Measurements from ENCODE around the gene MDN1.
"Not testable (repeated sequence)": the region's sequence is repeated elsewhere in the genome, so short reads cannot be mapped to it uniquely, and the experiment has no call there.

The MDN1 gene

DNA sequence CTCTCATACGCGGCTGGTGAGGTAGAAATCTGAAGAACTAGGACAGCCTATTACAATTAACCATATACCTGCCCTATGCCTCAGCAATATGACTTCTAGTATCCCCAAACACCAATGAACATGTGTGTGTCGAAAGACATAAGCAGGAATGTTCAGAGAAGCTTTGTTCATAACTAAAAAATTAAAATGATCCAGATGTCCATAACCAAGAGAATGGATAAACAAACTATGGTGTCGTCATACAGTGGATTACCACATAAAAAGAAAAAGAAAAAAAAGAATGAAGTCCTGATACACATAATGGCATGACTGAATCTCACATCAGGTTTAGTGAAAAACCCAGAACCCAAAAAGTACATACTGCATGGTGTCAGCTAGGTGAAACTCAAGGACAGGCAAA, 73.9 kb downstream of the MDN1 start:
- TF ChIP-seq BHLHE40 (IDR thresholded peaks at IDR 0.05; ENCODE audit: borderline replicate concordance) (no peak), FOXA1 (IDR thresholded peaks at IDR 0.05) (no peak), L3MBTL2 (conservative IDR thresholded peaks at IDR 0.05) (no peak), ZNF384 (IDR thresholded peaks at IDR 0.05) (no peak), SP1 (IDR thresholded peaks at IDR 0.05) (no peak), ELF4 (IDR thresholded peaks at IDR 0.05) (no peak)
- POLR2A ChIA-PET = no interaction called here
- CTCF ChIA-PET = no interaction called here
- no peak for DNase-seq (ENCODE audit: extremely low spot score)

DNA sequence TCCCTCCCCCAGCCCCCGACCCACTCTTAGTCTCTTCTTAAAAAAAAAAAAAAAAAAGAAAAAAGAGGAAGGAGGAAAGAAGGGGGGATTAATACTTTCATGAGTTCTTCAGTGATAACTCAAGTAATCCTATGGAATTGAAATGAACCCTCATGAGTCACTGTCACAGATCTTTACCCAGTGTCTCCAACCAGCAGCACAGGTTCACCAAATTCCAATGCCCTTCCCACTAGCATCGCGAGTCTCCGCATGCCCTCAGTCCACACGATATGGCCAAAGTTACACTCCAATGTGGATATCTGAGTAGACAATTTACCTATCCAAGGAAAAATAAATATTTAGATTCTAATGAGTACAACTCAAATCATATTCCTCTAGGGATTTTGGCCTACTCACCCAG, 74.5 kb downstream of the MDN1 start:
- TF ChIP-seq LEF1 (IDR thresholded peaks at IDR 0.05; ENCODE audit: borderline replicate concordance) (no peak), ELF4 (IDR thresholded peaks at IDR 0.05) (no peak), FOXA1 (IDR thresholded peaks at IDR 0.05) (no peak), ARNT (IDR thresholded peaks at IDR 0.05) (no peak), TARDBP (IDR thresholded peaks at IDR 0.05) (no peak), BHLHE40 (IDR thresholded peaks at IDR 0.05; ENCODE audit: borderline replicate concordance) (no peak), NFRKB (IDR thresholded peaks at IDR 0.05) (no peak)
- ChIA-PET POLR2A (no interaction called here), CTCF (no interaction called here)
- no peak for DNase-seq (ENCODE audit: extremely low spot score)

DNA sequence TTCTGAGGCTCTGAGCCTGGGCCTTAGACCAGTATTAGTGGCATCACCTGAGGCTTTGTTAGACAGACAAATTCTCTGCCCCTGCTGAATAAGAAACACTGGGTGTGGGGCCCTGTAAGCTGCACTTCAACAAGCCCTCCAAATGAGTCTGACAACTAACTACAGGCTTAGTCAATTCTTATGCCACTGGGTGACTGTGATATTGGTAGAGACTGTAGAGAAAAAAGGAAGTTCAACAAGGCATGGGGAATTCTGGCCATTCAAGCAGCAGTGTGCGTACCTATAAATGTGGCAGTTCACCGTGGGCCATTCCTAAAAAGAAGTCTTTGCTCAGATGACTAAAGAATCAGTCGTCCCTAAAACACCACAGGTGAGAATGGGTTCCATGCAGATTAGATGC, 82.7 kb downstream of the MDN1 start:
- TF ChIP-seq SP1 (IDR thresholded peaks at IDR 0.05) (no peak), BHLHE40 (IDR thresholded peaks at IDR 0.05; ENCODE audit: borderline replicate concordance) (no peak), ARNT (IDR thresholded peaks at IDR 0.05) (no peak), NFRKB (IDR thresholded peaks at IDR 0.05) (no peak), CTBP1 (IDR thresholded peaks at IDR 0.05; ENCODE audit: borderline replicate concordance) (no peak), SUZ12 (IDR thresholded peaks at IDR 0.05) (no peak), HDGF (IDR thresholded peaks at IDR 0.05; ENCODE audit: borderline replicate concordance) (no peak), TARDBP (IDR thresholded peaks at IDR 0.05) (no peak), FOXM1 (IDR thresholded peaks at IDR 0.05; ENCODE audit: borderline replicate concordance) (no peak), LEF1 (IDR thresholded peaks at IDR 0.05; ENCODE audit: borderline replicate concordance) (no peak), FOXA1 (IDR thresholded peaks at IDR 0.05) (no peak), L3MBTL2 (conservative IDR thresholded peaks at IDR 0.05) (no peak), FOXK2 (IDR thresholded peaks at IDR 0.05) (no peak), ELF4 (IDR thresholded peaks at IDR 0.05) (no peak)
- TF ChIP-seq, protein P1, sequence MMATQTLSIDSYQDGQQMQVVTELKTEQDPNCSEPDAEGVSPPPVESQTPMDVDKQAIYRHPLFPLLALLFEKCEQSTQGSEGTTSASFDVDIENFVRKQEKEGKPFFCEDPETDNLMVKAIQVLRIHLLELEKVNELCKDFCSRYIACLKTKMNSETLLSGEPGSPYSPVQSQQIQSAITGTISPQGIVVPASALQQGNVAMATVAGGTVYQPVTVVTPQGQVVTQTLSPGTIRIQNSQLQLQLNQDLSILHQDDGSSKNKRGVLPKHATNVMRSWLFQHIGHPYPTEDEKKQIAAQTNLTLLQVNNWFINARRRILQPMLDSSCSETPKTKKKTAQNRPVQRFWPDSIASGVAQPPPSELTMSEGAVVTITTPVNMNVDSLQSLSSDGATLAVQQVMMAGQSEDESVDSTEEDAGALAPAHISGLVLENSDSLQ (IDR thresholded peaks at IDR 0.05) = no peak
- ChIA-PET POLR2A (no interaction called here), CTCF (no interaction called here)
- no peak for DNase-seq (ENCODE audit: extremely low spot score)

DNA sequence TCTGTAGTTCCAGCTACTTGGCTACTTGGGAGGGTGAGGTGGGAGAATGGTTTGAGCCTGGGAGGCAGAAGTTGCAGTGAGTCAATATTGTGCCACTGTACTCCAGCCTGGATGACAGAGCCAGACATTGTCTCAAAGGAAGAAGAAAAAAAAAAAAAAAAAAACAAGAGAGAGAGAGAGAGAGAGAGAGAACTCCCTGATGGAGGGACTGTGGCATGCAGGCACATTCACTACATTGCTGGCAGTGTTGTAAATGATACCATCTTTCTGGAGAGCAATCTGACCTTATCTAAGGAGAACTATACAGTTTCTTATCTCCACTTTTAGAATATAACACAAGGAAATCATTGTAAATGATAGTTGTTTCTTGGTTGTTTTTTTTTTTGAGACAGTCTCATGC, 85.1 kb downstream of the MDN1 start:
- DNase-seq (ENCODE audit: extremely low spot score) = no peak
- TF ChIP-seq FOXM1 (IDR thresholded peaks at IDR 0.05; ENCODE audit: borderline replicate concordance) (no peak), CTBP1 (IDR thresholded peaks at IDR 0.05; ENCODE audit: borderline replicate concordance) (no peak), ELF4 (IDR thresholded peaks at IDR 0.05) (no peak), BHLHE40 (IDR thresholded peaks at IDR 0.05; ENCODE audit: borderline replicate concordance) (no peak), ZNF384 (IDR thresholded peaks at IDR 0.05) (no peak), TARDBP (IDR thresholded peaks at IDR 0.05) (no peak), L3MBTL2 (conservative IDR thresholded peaks at IDR 0.05) (no peak), SP1 (IDR thresholded peaks at IDR 0.05) (no peak), FOXK2 (IDR thresholded peaks at IDR 0.05) (no peak), ARNT (IDR thresholded peaks at IDR 0.05) (no peak), SUZ12 (IDR thresholded peaks at IDR 0.05) (no peak), NFRKB (IDR thresholded peaks at IDR 0.05) (no peak), LEF1 (IDR thresholded peaks at IDR 0.05; ENCODE audit: borderline replicate concordance) (no peak), HDGF (IDR thresholded peaks at IDR 0.05; ENCODE audit: borderline replicate concordance) (no peak), FOXA1 (IDR thresholded peaks at IDR 0.05) (no peak)
- TF ChIP-seq, protein P1 (IDR thresholded peaks at IDR 0.05) = no peak
- POLR2A ChIA-PET = no interaction called here
- CTCF ChIA-PET = no interaction called here

DNA sequence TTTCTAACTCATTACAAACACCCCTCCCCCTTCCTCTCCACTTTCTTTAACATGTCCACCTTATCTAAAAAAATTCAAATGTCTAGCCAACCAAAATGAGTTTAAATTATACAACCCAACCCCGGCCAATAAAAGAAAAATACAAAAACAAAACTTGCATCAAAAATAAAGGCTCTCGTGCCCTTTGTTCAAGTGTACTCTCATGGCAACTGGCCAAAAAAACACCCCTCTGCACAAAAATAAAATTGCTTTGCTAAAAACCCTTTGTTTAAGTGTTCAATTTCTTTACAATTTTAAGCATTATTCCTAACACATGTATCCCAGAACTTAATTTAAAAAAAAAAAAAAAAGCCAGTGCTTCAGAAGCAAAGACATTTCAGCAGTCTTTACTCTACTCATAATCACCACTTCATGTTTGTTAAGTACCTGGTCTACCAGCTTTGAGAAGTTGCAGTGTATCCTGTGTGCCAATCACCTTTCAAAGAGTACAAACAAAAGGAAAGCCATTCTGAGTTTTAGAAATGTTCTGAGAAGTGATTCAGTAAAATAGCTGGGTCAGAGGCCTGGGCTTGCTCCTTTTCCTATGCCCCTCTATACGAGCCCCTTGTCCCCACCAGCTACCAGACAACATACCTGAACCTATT, 87.5 kb downstream of the MDN1 start:
- CTCF ChIA-PET = no interaction called here
- TF ChIP-seq CTBP1 (IDR thresholded peaks at IDR 0.05; ENCODE audit: borderline replicate concordance) = no peak
- no peak for TF ChIP-seq HDGF (IDR thresholded peaks at IDR 0.05; ENCODE audit: borderline replicate concordance)
- TF ChIP-seq BHLHE40 (IDR thresholded peaks at IDR 0.05; ENCODE audit: borderline replicate concordance) = no peak
- no peak for TF ChIP-seq SUZ12 (IDR thresholded peaks at IDR 0.05)
- TF ChIP-seq ARNT (IDR thresholded peaks at IDR 0.05) = no peak
- TF ChIP-seq L3MBTL2 (conservative IDR thresholded peaks at IDR 0.05) = no peak
- no peak for TF ChIP-seq TARDBP (IDR thresholded peaks at IDR 0.05)
- TF ChIP-seq, protein P1 (IDR thresholded peaks at IDR 0.05) = no peak
- no peak for TF ChIP-seq FOXK2 (IDR thresholded peaks at IDR 0.05)
- no peak for TF ChIP-seq FOXA1 (IDR thresholded peaks at IDR 0.05)
- no peak for TF ChIP-seq NFRKB (IDR thresholded peaks at IDR 0.05)
- TF ChIP-seq SP1 (IDR thresholded peaks at IDR 0.05) = no peak
- TF ChIP-seq FOXM1 (IDR thresholded peaks at IDR 0.05; ENCODE audit: borderline replicate concordance) = no peak
- TF ChIP-seq LEF1 (IDR thresholded peaks at IDR 0.05; ENCODE audit: borderline replicate concordance) = no peak
- no peak for TF ChIP-seq ELF4 (IDR thresholded peaks at IDR 0.05)
- no peak for TF ChIP-seq ZNF384 (IDR thresholded peaks at IDR 0.05)
- POLR2A ChIA-PET = no interaction called here
- no peak for DNase-seq (ENCODE audit: extremely low spot score)

DNA sequence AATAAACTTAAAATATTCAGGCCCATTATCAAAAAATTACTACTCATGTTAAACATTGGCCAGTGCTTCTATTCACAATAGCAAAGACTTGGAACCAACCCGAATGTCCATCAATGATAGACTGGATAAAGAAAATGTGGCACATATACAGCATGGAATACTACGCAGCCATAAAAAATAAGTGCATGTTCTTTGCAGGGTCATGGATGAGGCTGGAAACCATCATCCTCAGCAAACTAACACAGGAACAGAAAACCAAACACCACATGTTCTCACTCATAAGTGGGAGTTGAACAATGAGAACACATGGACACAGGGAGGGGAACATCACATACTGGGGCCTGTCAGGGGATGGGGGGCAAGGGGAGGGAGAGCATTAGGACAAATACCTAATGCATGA, 88.3 kb downstream of the MDN1 start:
- DNase-seq (ENCODE audit: extremely low spot score); POLR2A ChIA-PET: not testable (repeated sequence)
- CTCF ChIA-PET = interaction anchor here (0.6 to 1.0 kb wide), 2 partner anchors 19 to 105 kb away, joined by 3 to 4 read pairs; no protein-coding TSS in a partner anchor

All from HEK293T (cell line).